ENCODE data around the gene SLC8A1.

The SLC8A1 gene

GRCh38 chr2:40103590-40103989 lies 348.3 kb downstream of the SLC8A1 start:
- Histone ChIP-seq H3K4me3 (ENCODE audit: low read depth, low read length) (no peak overlapping the region), H3K9me3 (ENCODE audit: control insufficient read depth, insufficient read depth, low read length) (no peaks in the 10 kb centered on the region), H3K36me3 (ENCODE audit: control insufficient read depth, insufficient read depth, low read length) (no peaks in the 10 kb centered on the region), H3K9ac (ENCODE audit: low read depth, low read length) (no peak overlapping the region), H3K4me1 (ENCODE audit: control insufficient read depth, insufficient read depth, low read length) (peaks cover 4% of the 10 kb centered on the region), H3K27me3 (ENCODE audit: control insufficient read depth, insufficient read depth, low read length) (no peaks in the 10 kb centered on the region)

- Histone ChIP-seq H3K9me3 (ENCODE audit: control insufficient read depth, insufficient read depth, low read length) (no peaks in the 10 kb centered on the region), H3K36me3 (ENCODE audit: control insufficient read depth, insufficient read depth, low read length) (no peaks in the 10 kb centered on the region), H3K4me1 (ENCODE audit: control insufficient read depth, insufficient read depth, low read length) (peaks cover 4% of the 10 kb centered on the region), H3K27me3 (ENCODE audit: control insufficient read depth, insufficient read depth, low read length) (no peaks in the 10 kb centered on the region), H3K9ac (ENCODE audit: low read depth, low read length) (no peak overlapping the region), H3K4me3 (ENCODE audit: low read depth, low read length) (no peak overlapping the region)
These were observed 348.7 kb downstream of the SLC8A1 start for GRCh38 chr2:40103163-40103562.

- no peaks in the 10 kb centered on the region for H3K9me3 ChIP-seq (ENCODE audit: control insufficient read depth, insufficient read depth, low read length)
- H3K36me3 ChIP-seq (ENCODE audit: control insufficient read depth, insufficient read depth, low read length), result no peaks in the 10 kb centered on the region
- H3K4me1 ChIP-seq (ENCODE audit: control insufficient read depth, insufficient read depth, low read length), result peaks cover 4% of the 10 kb centered on the region
- no peak overlapping the region for H3K9ac ChIP-seq (ENCODE audit: low read depth, low read length)
- no peaks in the 10 kb centered on the region for H3K27me3 ChIP-seq (ENCODE audit: control insufficient read depth, insufficient read depth, low read length)
- H3K4me3 ChIP-seq (ENCODE audit: low read depth, low read length), result no peak overlapping the region
These were observed 349.4 kb downstream of the SLC8A1 start for GRCh38 chr2:40102447-40102846.

- Histone ChIP-seq H3K36me3 (ENCODE audit: control insufficient read depth, insufficient read depth, low read length) (no peaks in the 10 kb centered on the region), H3K9ac (ENCODE audit: low read depth, low read length) (no peak overlapping the region), H3K27me3 (ENCODE audit: control insufficient read depth, insufficient read depth, low read length) (no peaks in the 10 kb centered on the region), H3K4me3 (ENCODE audit: low read depth, low read length) (no peak overlapping the region), H3K4me1 (ENCODE audit: control insufficient read depth, insufficient read depth, low read length) (peaks cover 4% of the 10 kb centered on the region), H3K9me3 (ENCODE audit: control insufficient read depth, insufficient read depth, low read length) (no peaks in the 10 kb centered on the region)
These were observed 350.7 kb downstream of the SLC8A1 start for GRCh38 chr2:40101131-40101575.

- Histone ChIP-seq H3K9me3 (ENCODE audit: control insufficient read depth, insufficient read depth, low read length) (no peaks in the 10 kb centered on the region), H3K4me1 (ENCODE audit: control insufficient read depth, insufficient read depth, low read length) (peaks cover 4% of the 10 kb centered on the region), H3K36me3 (ENCODE audit: control insufficient read depth, insufficient read depth, low read length) (no peaks in the 10 kb centered on the region), H3K9ac (ENCODE audit: low read depth, low read length) (no peak overlapping the region), H3K4me3 (ENCODE audit: low read depth, low read length) (no peak overlapping the region), H3K27me3 (ENCODE audit: control insufficient read depth, insufficient read depth, low read length) (no peaks in the 10 kb centered on the region)
These were observed 351.2 kb downstream of the SLC8A1 start for GRCh38 chr2:40100676-40101075.

GRCh38 chr2:40098786-40099470 lies 353.0 kb downstream of the SLC8A1 start:
- no peaks in the 10 kb centered on the region for H3K9me3 ChIP-seq (ENCODE audit: control insufficient read depth, insufficient read depth, low read length)
- no peaks in the 10 kb centered on the region for H3K36me3 ChIP-seq (ENCODE audit: control insufficient read depth, insufficient read depth, low read length)
- no peak overlapping the region for H3K4me3 ChIP-seq (ENCODE audit: low read depth, low read length)
- H3K4me1 ChIP-seq (ENCODE audit: control insufficient read depth, insufficient read depth, low read length), result peaks cover 4% of the 10 kb centered on the region
- no peak overlapping the region for H3K9ac ChIP-seq (ENCODE audit: low read depth, low read length)
- no peaks in the 10 kb centered on the region for H3K27me3 ChIP-seq (ENCODE audit: control insufficient read depth, insufficient read depth, low read length)

- no peaks in the 10 kb centered on the region for H3K27me3 ChIP-seq (ENCODE audit: control insufficient read depth, insufficient read depth, low read length)
- no peak overlapping the region for H3K4me3 ChIP-seq (ENCODE audit: low read depth, low read length)
- no peaks in the 10 kb centered on the region for H3K36me3 ChIP-seq (ENCODE audit: control insufficient read depth, insufficient read depth, low read length)
- H3K9ac ChIP-seq (ENCODE audit: low read depth, low read length), result no peak overlapping the region
- peaks cover under 1% of the 10 kb centered on the region for H3K4me1 ChIP-seq (ENCODE audit: control insufficient read depth, insufficient read depth, low read length)
- H3K9me3 ChIP-seq (ENCODE audit: control insufficient read depth, insufficient read depth, low read length), result no peaks in the 10 kb centered on the region
These were observed 354.1 kb downstream of the SLC8A1 start for GRCh38 chr2:40097691-40098385.

- Histone ChIP-seq H3K4me1 (ENCODE audit: control insufficient read depth, insufficient read depth, low read length) (no peaks in the 10 kb centered on the region), H3K9me3 (ENCODE audit: control insufficient read depth, insufficient read depth, low read length) (no peaks in the 10 kb centered on the region), H3K27me3 (ENCODE audit: control insufficient read depth, insufficient read depth, low read length) (no peaks in the 10 kb centered on the region), H3K4me3 (ENCODE audit: low read depth, low read length) (no peak overlapping the region), H3K36me3 (ENCODE audit: control insufficient read depth, insufficient read depth, low read length) (no peaks in the 10 kb centered on the region), H3K9ac (ENCODE audit: low read depth, low read length) (no peak overlapping the region)
These were observed 355.5 kb downstream of the SLC8A1 start for GRCh38 chr2:40096360-40096759.

GRCh38 chr2:40095000-40095399 lies 356.9 kb downstream of the SLC8A1 start:
- H3K4me1 ChIP-seq (ENCODE audit: control insufficient read depth, insufficient read depth, low read length), result no peaks in the 10 kb centered on the region
- no peaks in the 10 kb centered on the region for H3K36me3 ChIP-seq (ENCODE audit: control insufficient read depth, insufficient read depth, low read length)
- no peaks in the 10 kb centered on the region for H3K27me3 ChIP-seq (ENCODE audit: control insufficient read depth, insufficient read depth, low read length)
- H3K9ac ChIP-seq (ENCODE audit: low read depth, low read length), result no peak overlapping the region
- no peaks in the 10 kb centered on the region for H3K9me3 ChIP-seq (ENCODE audit: control insufficient read depth, insufficient read depth, low read length)
- no peak overlapping the region for H3K4me3 ChIP-seq (ENCODE audit: low read depth, low read length)

GRCh38 chr2:40094451-40094850 lies 357.4 kb downstream of the SLC8A1 start:
- H3K9ac ChIP-seq (ENCODE audit: low read depth, low read length), result no peak overlapping the region
- no peaks in the 10 kb centered on the region for H3K4me1 ChIP-seq (ENCODE audit: control insufficient read depth, insufficient read depth, low read length)
- no peaks in the 10 kb centered on the region for H3K36me3 ChIP-seq (ENCODE audit: control insufficient read depth, insufficient read depth, low read length)
- H3K9me3 ChIP-seq (ENCODE audit: control insufficient read depth, insufficient read depth, low read length), result no peaks in the 10 kb centered on the region
- H3K4me3 ChIP-seq (ENCODE audit: low read depth, low read length), result no peak overlapping the region
- H3K27me3 ChIP-seq (ENCODE audit: control insufficient read depth, insufficient read depth, low read length), result no peaks in the 10 kb centered on the region

GRCh38 chr2:40093021-40093675 lies 358.7 kb downstream of the SLC8A1 start:
- no peaks in the 10 kb centered on the region for H3K27me3 ChIP-seq (ENCODE audit: control insufficient read depth, insufficient read depth, low read length)
- no peak overlapping the region for H3K4me3 ChIP-seq (ENCODE audit: low read depth, low read length)
- no peaks in the 10 kb centered on the region for H3K4me1 ChIP-seq (ENCODE audit: control insufficient read depth, insufficient read depth, low read length)
- H3K9me3 ChIP-seq (ENCODE audit: control insufficient read depth, insufficient read depth, low read length), result no peaks in the 10 kb centered on the region
- no peaks in the 10 kb centered on the region for H3K36me3 ChIP-seq (ENCODE audit: control insufficient read depth, insufficient read depth, low read length)
- no peak overlapping the region for H3K9ac ChIP-seq (ENCODE audit: low read depth, low read length)

GRCh38 chr2:40090044-40090443 lies 361.8 kb downstream of the SLC8A1 start:
- Histone ChIP-seq H3K4me1 (ENCODE audit: control insufficient read depth, insufficient read depth, low read length) (no peaks in the 10 kb centered on the region), H3K9ac (ENCODE audit: low read depth, low read length) (no peak overlapping the region), H3K4me3 (ENCODE audit: low read depth, low read length) (no peak overlapping the region), H3K27me3 (ENCODE audit: control insufficient read depth, insufficient read depth, low read length) (no peaks in the 10 kb centered on the region), H3K9me3 (ENCODE audit: control insufficient read depth, insufficient read depth, low read length) (no peaks in the 10 kb centered on the region), H3K36me3 (ENCODE audit: control insufficient read depth, insufficient read depth, low read length) (no peaks in the 10 kb centered on the region)
